ENCODE data around the gene TMEM123. TPM values are rescaled to one million over a fixed set of nuclear protein-coding genes. Genes with fewer than 3 reads are reported as not detected.

The TMEM123 gene
- total and polyA plus RNA-seq, 10 of the 15 experiments (the other 5 are each of a cell fraction or from before 2014, with no cell fraction given) = 35.1 to 667 (median 123) TPM

DNA sequence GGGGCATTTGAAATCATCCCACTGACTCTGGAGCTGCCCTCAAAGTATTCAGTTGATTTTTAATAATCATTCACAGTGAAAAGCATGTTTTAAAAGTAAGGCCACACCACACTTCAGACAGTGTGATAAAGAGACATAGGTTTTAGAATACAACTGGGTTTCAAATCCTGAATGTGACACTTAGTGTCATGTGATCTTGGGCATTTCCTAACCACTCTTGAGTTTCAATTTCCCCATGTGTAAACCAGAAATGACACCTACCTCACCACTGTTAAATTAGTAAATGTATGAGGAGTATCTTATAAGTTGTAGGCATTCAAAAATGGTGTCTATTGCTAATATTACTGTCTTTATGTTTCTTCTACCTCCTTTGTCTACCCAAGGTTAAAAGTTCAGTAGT is 5.4 kb downstream of the TMEM123 start (continued):
- TF ChIP-seq POLR2AphosphoS5 (IDR thresholded peaks at IDR 0.05; ENCODE audit: low read length) (0 out of 2 replicates have a peak, but pooled peaks have one; percentile 33), HDAC6 (IDR thresholded peaks at IDR 0.05; ENCODE audit: unreplicated experiment) (no peak), CHD2 (IDR thresholded peaks at IDR 0.05; ENCODE audit: borderline replicate concordance, low read depth, low read length) (no peak), TAF1 (IDR thresholded peaks at IDR 0.05; ENCODE audit: borderline replicate concordance, low read depth, low read length) (no peak), SPI1 (IDR thresholded peaks at IDR 0.05; ENCODE audit: borderline replicate concordance, insufficient read depth, low read depth, low read length) (no peak), CHD1 (IDR thresholded peaks at IDR 0.05; ENCODE audit: low read depth, low read length) (no peak), SUZ12 (IDR thresholded peaks at IDR 0.05; ENCODE audit: unreplicated experiment) (no peak), FOS (IDR thresholded peaks at IDR 0.05; ENCODE audit: borderline replicate concordance, extremely low read depth, insufficient read length) (no peak), SMAD1 (IDR thresholded peaks at IDR 0.05; ENCODE audit: low read depth, partially characterized antibody) (no peak), SREBF1 (IDR thresholded peaks at IDR 0.05; ENCODE audit: low read length) (no peak), KAT2A (conservative IDR thresholded peaks at IDR 0.05; ENCODE audit: control insufficient read depth, low read depth, low read length) (no peak), RAD51 (IDR thresholded peaks at IDR 0.05) (peak; percentile 92), CBX5 (IDR thresholded peaks at IDR 0.05; ENCODE audit: low read depth) (no peak), NFXL1 (IDR thresholded peaks at IDR 0.05; ENCODE audit: borderline replicate concordance) (no peak)

DNA sequence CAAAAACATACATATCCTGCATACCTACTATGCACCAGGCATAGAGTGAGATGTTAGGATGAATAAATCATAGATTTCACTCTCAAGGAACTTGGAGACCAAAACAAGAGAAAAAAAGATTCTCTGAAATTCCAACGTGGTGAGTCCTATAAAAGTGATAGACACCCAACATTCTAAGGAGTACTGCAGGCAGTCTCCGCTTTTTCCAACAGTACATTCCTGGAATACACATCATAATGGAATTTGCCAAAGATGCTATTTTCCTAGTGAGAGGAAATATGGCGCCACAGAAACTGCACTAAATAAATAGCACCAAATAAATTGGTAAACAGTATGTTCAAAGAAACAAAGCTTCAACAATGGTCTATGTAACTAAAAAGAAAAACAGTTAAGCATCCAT is 6.0 kb downstream of the TMEM123 start:
- POLR2A ChIA-PET = interaction anchor here (1.3 to 1.7 kb wide), 2 partner anchors 30 to 130 kb away, joined by 3 to 5 read pairs; partner anchors contain the start of gene BIRC3
- peak overlapping the region; percentile 20; the same call in 1 of the 2 replicates for H3K4me2 ChIP-seq (ENCODE audit: control insufficient read depth, insufficient read depth)
- no peaks in the 10 kb centered on the region for H4K20me1 ChIP-seq (ENCODE audit: control insufficient read depth, insufficient read depth)
- H3K27ac ChIP-seq (ENCODE audit: control insufficient read depth, insufficient read depth) = no peak overlapping the region
- BruUV-seq (replicated peaks) = no TSS peak
- WGBS (ENCODE audit: insufficient coverage, insufficient replicate concordance, low lambda C conversion rate, missing lambda C conversion rate) = 83% methylated on average over 3 of the region's 3 CpGs
- H3K79me2 ChIP-seq (ENCODE audit: control insufficient read depth, insufficient read depth, low read length) = peaks cover 70% of the 10 kb centered on the region
- CTCF ChIA-PET = interaction anchor here (0.9 to 7.4 kb wide), 9 partner anchors 14 to 167 kb away, joined by 3 to 95 read pairs (median 6); no protein-coding TSS in a partner anchor
- SMC1A ChIA-PET (ENCODE audit: uncharacterized antibody, unreplicated experiment) = interaction anchor here (0.8 to 3.0 kb wide), 13 partner anchors 12 to 167 kb away, joined by 3 to 25 read pairs (median 5); no protein-coding TSS in a partner anchor
- peaks cover 0 to 19% of the 10 kb centered on the region in 2 experiments for H3K36me3 ChIP-seq (ENCODE audit: control insufficient read depth in 2 of 2, insufficient read depth in 2 of 2, low read length in 1 of 2)
- no peak overlapping the region for H3K9ac ChIP-seq (ENCODE audit: control insufficient read depth, insufficient read depth, low read length)
- in situ Hi-C loops (cut with MboI) = no loop called here
- H3K4me3 ChIP-seq = no peak overlapping the region
- FAIRE-seq (no peak), DNase-seq (ENCODE audit: low read depth, low spot score) (no peak), ATAC-seq (no peak)
- intact Hi-C loops (cut with micrococcal nuclease; ENCODE audit: unreplicated experiment) = loop anchor here (2.0 to 5.0 kb wide), 2 partner anchors 16 to 166 kb away; no protein-coding TSS in a partner anchor
- 0 out of 2 replicates have a peak, but pooled peaks cover 6% of the 10 kb centered on the region for H3K4me1 ChIP-seq (ENCODE audit: control insufficient read depth, insufficient read depth, low read length)
- H2AFZ ChIP-seq (ENCODE audit: control insufficient read depth, low read depth, low read length) = no peak overlapping the region
- H3K27me3 ChIP-seq (replicated peaks in 1 of 2; ENCODE audit: control insufficient read depth in 2 of 2, insufficient read depth in 2 of 2, low read length in 1 of 2) = no peaks in the 10 kb centered on the region
- RAD21 ChIA-PET (ENCODE audit: unreplicated experiment) = interaction anchor here (1.2 to 1.7 kb wide), 6 partner anchors 16 to 167 kb away, joined by 3 to 11 read pairs (median 4); no protein-coding TSS in a partner anchor
- peaks cover 2% of the 10 kb centered on the region for H3K9me3 ChIP-seq (replicated peaks; ENCODE audit: control insufficient read depth, insufficient read depth, low read length)
- TF ChIP-seq, protein P1, sequence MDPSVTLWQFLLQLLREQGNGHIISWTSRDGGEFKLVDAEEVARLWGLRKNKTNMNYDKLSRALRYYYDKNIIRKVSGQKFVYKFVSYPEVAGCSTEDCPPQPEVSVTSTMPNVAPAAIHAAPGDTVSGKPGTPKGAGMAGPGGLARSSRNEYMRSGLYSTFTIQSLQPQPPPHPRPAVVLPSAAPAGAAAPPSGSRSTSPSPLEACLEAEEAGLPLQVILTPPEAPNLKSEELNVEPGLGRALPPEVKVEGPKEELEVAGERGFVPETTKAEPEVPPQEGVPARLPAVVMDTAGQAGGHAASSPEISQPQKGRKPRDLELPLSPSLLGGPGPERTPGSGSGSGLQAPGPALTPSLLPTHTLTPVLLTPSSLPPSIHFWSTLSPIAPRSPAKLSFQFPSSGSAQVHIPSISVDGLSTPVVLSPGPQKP (IDR thresholded peaks at IDR 0.05; ENCODE audit: low read depth, low read length) = no peak
- TF ChIP-seq, protein P2, sequence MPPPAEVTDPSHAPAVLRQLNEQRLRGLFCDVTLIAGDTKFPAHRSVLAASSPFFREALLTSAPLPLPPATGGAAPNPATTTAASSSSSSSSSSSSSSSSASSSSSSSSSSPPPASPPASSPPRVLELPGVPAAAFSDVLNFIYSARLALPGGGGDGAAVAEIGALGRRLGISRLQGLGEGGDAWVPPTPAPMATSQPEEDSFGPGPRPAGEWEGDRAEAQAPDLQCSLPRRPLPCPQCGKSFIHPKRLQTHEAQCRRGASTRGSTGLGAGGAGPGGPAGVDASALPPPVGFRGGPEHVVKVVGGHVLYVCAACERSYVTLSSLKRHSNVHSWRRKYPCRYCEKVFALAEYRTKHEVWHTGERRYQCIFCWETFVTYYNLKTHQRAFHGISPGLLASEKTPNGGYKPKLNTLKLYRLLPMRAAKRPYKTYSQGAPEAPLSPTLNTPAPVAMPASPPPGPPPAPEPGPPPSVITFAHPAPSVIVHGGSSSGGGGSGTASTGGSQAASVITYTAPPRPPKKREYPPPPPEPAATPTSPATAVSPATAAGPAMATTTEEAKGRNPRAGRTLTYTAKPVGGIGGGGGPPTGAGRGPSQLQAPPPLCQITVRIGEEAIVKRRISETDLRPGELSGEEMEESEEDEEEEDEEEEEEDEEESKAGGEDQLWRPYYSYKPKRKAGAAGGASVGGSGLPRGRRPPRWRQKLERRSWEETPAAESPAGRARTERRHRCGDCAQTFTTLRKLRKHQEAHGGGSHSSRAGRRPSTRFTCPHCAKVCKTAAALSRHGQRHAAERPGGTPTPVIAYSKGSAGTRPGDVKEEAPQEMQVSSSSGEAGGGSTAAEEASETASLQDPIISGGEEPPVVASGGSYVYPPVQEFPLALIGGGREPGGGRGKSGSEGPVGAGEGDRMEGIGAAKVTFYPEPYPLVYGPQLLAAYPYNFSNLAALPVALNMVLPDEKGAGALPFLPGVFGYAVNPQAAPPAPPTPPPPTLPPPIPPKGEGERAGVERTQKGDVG (CRISPR knock-in tag; IDR thresholded peaks at IDR 0.05) = no peak
- TF ChIP-seq ETV6 (conservative IDR thresholded peaks at IDR 0.05 in 1 of 2, IDR thresholded peaks at IDR 0.05 in 1 of 2; ENCODE audit: borderline replicate concordance in 1 of 2, low read depth in 1 of 2) (no peak), MEF2B (IDR thresholded peaks at IDR 0.05; ENCODE audit: partially characterized antibody, poor library complexity, severe bottlenecking) (no peak)

Measured in GM12878 (cell line).